HFFc6 (cell line): ENCODE data around the gene CCDC74B. TPM values are rescaled to one million over a fixed set of nuclear protein-coding genes. Genes with fewer than 3 reads are reported as not detected.
"Not testable (repeated sequence)": the region's sequence is repeated elsewhere in the genome, so short reads cannot be mapped to it uniquely, and the experiment has no call there.

ENCODE experiments used
- DNase-seq: peaks from one replicate; pipeline ENCODE4 v3.0.0-alpha.2; 2018
- H3K27ac Mint-ChIP-seq: 2 replicates; pipeline ENCODE4 v1.8.0; 2020; ENCODE audit warnings: mild to moderate bottlenecking, mixed read lengths
- H3K27me3 Mint-ChIP-seq: 2 replicates; pipeline ENCODE4 v1.8.0; 2021; ENCODE audit warnings: mild to moderate bottlenecking, moderate library complexity, mixed read lengths; ENCODE audit not compliant: insufficient read depth
- H3K36me3 Mint-ChIP-seq: 2 replicates; pipeline ENCODE4 v1.8.0; 2021; ENCODE audit warnings: low read depth, mixed read lengths
- H3K4me1 Mint-ChIP-seq: 2 replicates; pipeline ENCODE4 v1.8.0; 2020; ENCODE audit warnings: low read depth, mixed read lengths
- H3K4me3 Mint-ChIP-seq: 2 replicates; pipeline ENCODE4 v1.8.0; 2020; ENCODE audit warnings: mild to moderate bottlenecking, moderate library complexity, mixed read lengths
- H3K9me3 Mint-ChIP-seq: 2 replicates; pipeline ENCODE4 v1.8.0; 2020; ENCODE audit warnings: mild to moderate bottlenecking, mixed read lengths
- CTCF ChIP-seq: fragments of 200-600 bp; sonication (generic); IDR thresholded peaks from 2 replicates; pipeline ENCODE4 v1.5.0; 2021; ENCODE audit warnings: antibody characterized with exemption, mild to moderate bottlenecking
- total RNA-seq, 6 experiments: library from RNA; stranded (reverse); fragmentation: NEBNext Ultra II Directional; extraction: Animal tissue kit (Norgen Biotek cat#: 25700); gene quantifications; 2 replicates in 1 of 6; 3 replicates in 5 of 6; pipeline ENCODE4 v1.2.3, GENCODE V29; 2021

The CCDC74B gene
- total RNA-seq, 6 experiments from 2014 or later, result 3.1 to 6.3 (median 5.0) TPM

GRCh38 chr2:130181880-130182682 lies 37.2 kb upstream of the CCDC74B start, which contains the start of gene MZT2B:
MZT2B (plus strand) TSS chr2:130182262; CDS start chr2:130182283, 21 bp downstream.
- DNase-seq, result peak; percentile 69
- not testable (repeated sequence) for H3K36me3 Mint-ChIP-seq, H3K9me3 Mint-ChIP-seq, H3K27me3 Mint-ChIP-seq
- H3K4me3 Mint-ChIP-seq, result peak within 1 kb of the TSS; percentile 98
- H3K27ac Mint-ChIP-seq, result peak within 1 kb of the TSS; percentile 92
- peaks cover 29% of the 10 kb centered on the region for H3K4me1 Mint-ChIP-seq
- peak; percentile 90 for TF ChIP-seq CTCF

DNA sequence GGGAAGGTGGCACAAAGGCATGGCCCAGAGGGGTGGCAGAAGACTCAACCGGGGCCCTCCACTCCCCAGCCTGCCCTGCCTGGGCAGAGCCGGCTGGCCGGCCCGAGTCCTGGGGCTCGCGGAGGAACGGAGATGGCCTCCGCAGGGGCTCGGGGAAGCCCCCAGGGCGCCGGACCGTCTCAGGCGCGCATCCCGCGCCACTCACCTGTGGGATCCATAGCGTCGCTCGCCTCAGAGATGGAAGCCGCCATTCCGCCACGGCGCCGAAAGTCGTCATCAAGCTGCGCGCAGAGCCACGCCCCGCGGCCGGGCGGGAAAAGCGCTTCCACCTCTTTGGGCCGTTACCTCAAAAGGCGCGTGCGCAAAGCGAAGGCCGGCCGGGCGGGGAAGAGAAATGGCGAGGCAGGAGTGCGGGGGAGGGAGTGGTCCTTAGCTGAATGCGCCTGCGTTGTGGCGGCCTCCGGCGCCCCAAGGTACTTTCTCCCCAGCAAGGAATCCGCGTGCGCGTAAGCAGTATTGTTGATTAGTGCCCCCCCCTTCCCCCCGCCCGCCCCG lies 36.5 kb upstream of the CCDC74B start, which contains the start of gene SMPD4:
Gene SMPD4, minus strand, starts transcription at position 278 of the 555 bp plus-strand sequence. CDS start 5,010 bp downstream, outside the sequence.
- Mint-ChIP-seq H3K4me1 (peaks cover 27% of the 10 kb centered on the region), H3K4me3 (peak within 1 kb of the TSS; percentile 98), H3K27ac (peak within 1 kb of the TSS; percentile 92), H3K36me3 (peaks cover 3% of the 10 kb centered on the region; the same call in 1 of the 2 replicates), H3K27me3 (peaks cover 2% of the 10 kb centered on the region; the same call in 1 of the 2 replicates), H3K9me3 (no peaks in the 10 kb centered on the region)
- no peak for TF ChIP-seq CTCF
- peak; percentile 96 for DNase-seq

DNA sequence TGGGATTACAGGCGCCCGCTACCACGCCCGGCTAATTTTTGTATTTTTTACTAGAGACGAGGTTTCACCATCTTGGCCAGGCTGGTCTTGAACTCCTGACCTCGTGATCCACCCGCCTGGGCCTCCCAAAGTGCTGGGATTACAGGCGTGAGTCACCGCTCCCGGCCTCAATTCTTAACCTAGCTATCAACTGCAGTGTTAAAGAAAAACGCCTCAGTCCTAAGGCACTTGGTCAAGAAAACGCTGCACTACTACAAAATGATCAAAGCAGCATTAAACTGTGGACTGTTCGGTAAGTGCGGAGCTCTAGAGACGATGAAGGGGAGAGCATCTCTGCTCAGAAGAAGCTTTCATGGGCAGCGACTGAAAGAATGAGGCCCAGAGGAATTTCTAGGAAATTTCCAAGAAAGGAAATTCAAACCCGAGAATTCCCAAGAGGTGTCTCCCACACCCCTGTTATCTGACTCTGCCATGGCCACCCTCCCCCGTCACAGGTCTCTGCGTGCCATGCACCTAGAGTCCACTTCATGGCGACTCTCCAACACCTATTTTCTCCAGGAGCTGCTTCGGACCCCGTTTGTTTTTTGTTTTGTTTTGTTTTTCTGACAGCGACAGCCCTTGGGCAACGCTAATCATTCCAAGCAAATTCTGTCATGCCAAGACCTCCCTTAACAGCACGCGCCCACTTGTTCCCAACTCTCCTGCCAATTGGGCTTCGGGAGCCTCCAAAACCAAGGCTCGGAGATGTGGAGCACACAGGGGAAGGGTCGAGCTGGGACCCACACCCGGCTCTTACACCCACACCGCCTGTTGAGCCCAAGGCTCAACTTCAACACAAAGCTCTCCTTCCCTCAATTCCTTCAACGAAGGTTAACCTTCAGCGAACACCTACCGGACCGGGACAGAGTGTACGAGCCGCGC lies 35.8 kb upstream of the CCDC74B start:
- DNase-seq, result peak; percentile 29
- peak overlapping the region; percentile 98 for H3K4me3 Mint-ChIP-seq
- H3K4me1 Mint-ChIP-seq, result peaks cover 20% of the 10 kb centered on the region
- peak overlapping the region; percentile 92 for H3K27ac Mint-ChIP-seq
- H3K9me3 Mint-ChIP-seq, H3K36me3 Mint-ChIP-seq, H3K27me3 Mint-ChIP-seq: not testable (repeated sequence)

GRCh38 chr2:130174866-130175265 lies 30.0 kb upstream of the CCDC74B start:
- not testable (repeated sequence) for H3K4me1 Mint-ChIP-seq, H3K9me3 Mint-ChIP-seq, DNase-seq

GRCh38 chr2:130169896-130170295 lies 25.0 kb upstream of the CCDC74B start:
- Mint-ChIP-seq H3K27ac (no peak overlapping the region), H3K4me3 (no peak overlapping the region), H3K4me1 (no peaks in the 10 kb centered on the region), H3K36me3 (peaks cover 8% of the 10 kb centered on the region), H3K27me3 (no peaks in the 10 kb centered on the region), H3K9me3 (no peaks in the 10 kb centered on the region)
- no peak for DNase-seq
- TF ChIP-seq CTCF, result no peak

More at GRCh38 chr2:130174866-130175265, 30.0 kb upstream of the CCDC74B start:
- H3K27ac Mint-ChIP-seq, result peak overlapping the region; percentile 13; the same call in 1 of the 2 replicates
- H3K36me3 Mint-ChIP-seq, H3K4me3 Mint-ChIP-seq, H3K27me3 Mint-ChIP-seq: not testable (repeated sequence)

DNA sequence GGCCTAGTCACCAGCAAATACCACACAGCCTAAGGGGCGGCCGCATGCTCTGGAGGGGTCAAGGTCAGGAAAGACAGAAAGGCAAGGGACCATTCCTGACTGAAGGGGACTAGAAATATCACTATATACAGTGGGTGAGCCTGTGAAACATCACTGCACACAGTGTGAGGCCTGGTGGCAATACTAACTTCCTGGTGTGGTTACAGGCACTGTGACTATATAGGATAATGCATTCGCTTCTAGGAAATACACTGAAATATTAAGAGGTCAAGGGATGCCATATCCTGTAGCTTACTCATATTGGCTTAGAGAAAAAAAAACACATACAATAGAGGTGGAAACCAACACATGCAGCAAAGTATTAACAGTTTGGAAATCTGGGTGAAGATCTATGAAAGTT lies 24.3 kb upstream of the CCDC74B start:
- DNase-seq, H3K4me3 Mint-ChIP-seq, H3K27ac Mint-ChIP-seq, H3K27me3 Mint-ChIP-seq, H3K9me3 Mint-ChIP-seq, H3K4me1 Mint-ChIP-seq: not testable (repeated sequence)
- H3K36me3 Mint-ChIP-seq, result peaks cover 13% of the 10 kb centered on the region

- not testable (repeated sequence) for H3K4me1 Mint-ChIP-seq, DNase-seq, H3K9me3 Mint-ChIP-seq, H3K27ac Mint-ChIP-seq, H3K27me3 Mint-ChIP-seq, H3K4me3 Mint-ChIP-seq
- H3K36me3 Mint-ChIP-seq, result peaks cover 13% of the 10 kb centered on the region
These were observed 21.7 kb upstream of the CCDC74B start for GRCh38 chr2:130166611-130167010.
